GM12891 (cell line): Measurements from ENCODE around the gene ZNF236.

Experiments used
- POLR2A ChIP-seq: IDR thresholded peaks from 2 replicates; pipeline ENCODE4 v1.6.1; 2011; ENCODE audit warnings: low read depth, low read length, control low read depth
- TAF1 ChIP-seq: IDR thresholded peaks from 2 replicates; pipeline ENCODE4 v1.6.1; 2011; ENCODE audit warnings: low read depth, low read length, control low read depth

DNA sequence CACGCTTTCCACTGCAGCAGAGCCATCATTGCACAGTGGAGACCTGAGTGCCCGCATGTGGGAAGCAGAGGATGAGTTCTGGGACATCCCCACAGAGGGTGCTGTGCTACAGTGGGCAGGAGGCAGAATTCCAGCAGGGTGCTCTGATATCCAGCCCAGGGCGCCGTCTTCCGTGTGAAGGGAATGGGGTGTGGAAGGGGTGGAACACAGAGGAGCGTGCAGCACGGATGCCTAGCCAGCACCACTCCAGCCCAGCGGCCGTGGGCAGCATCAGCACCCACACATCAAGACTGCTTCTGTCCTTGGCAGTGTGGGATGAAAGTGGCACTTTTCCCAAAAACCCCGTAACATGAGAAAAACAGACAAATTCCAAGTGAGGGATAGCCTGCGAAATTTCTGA, 134.3 kb downstream of the ZNF236 start:
- no peak for TF ChIP-seq POLR2A
- TF ChIP-seq TAF1 = no peak
